Lower lobe of right lung (tissue), 2 donors: ENCODE measurements around the gene ACACB. TPM values are rescaled to one million over a fixed set of nuclear protein-coding genes. Genes with fewer than 3 reads are reported as not detected.

ENCODE experiments used
- ATAC-seq, 2 donors: fragments of 200-7000 bp; cut with Tn5 transposase; one replicate each; pipeline ENCODE4 v1.9.1; 2020 to 2022; ENCODE audit warnings: mild to moderate bottlenecking in 2 of 2, moderate library complexity in 2 of 2
- DNase-seq: peaks from one replicate; pipeline ENCODE4 v3.0.0-alpha.2; 2020
- H3K27ac ChIP-seq: fragments of 200-600 bp; one replicate; pipeline ENCODE4 v1.8.0; 2022
- H3K27me3 ChIP-seq: fragments of 200-600 bp; one replicate; pipeline ENCODE4 v1.8.0; 2022; ENCODE audit warnings: low read depth
- H3K36me3 ChIP-seq: fragments of 200-600 bp; one replicate; pipeline ENCODE4 v1.8.0; 2022; ENCODE audit warnings: mild to moderate bottlenecking
- H3K4me1 ChIP-seq: fragments of 200-600 bp; one replicate; pipeline ENCODE4 v1.8.0; 2022
- H3K4me3 ChIP-seq: fragments of 200-600 bp; one replicate; pipeline ENCODE4 v1.8.0; 2022; ENCODE audit warnings: mild to moderate bottlenecking
- H3K9me3 ChIP-seq: fragments of 200-600 bp; one replicate; pipeline ENCODE4 v1.8.0; 2022
- CTCF ChIP-seq: fragments of 200-600 bp; IDR thresholded peaks from one replicate; pipeline ENCODE4 v1.8.0; 2022; ENCODE audit warnings: antibody characterized with exemption, mild to moderate bottlenecking
- intact Hi-C: fragments of 100-400 bp; cut with DNase I; formaldehyde crosslinking; loops from one replicate; pipeline ENCODE4 v1.11.0; 2022
- total RNA-seq: library from RNA; stranded (reverse); fragmentation: NEBNext Ultra II Directional; extraction: Animal tissue kit (Norgen Biotek cat#: 25700); gene quantifications from one replicate; pipeline ENCODE4 v1.2.1, GENCODE V29; 2021
- donor health status: DM: no; HTN: yes; CAD: no; lungs with severe emphysema.

The ACACB gene
- total RNA-seq, 1 donor from 2014 or later, result 42.5 TPM

DNA sequence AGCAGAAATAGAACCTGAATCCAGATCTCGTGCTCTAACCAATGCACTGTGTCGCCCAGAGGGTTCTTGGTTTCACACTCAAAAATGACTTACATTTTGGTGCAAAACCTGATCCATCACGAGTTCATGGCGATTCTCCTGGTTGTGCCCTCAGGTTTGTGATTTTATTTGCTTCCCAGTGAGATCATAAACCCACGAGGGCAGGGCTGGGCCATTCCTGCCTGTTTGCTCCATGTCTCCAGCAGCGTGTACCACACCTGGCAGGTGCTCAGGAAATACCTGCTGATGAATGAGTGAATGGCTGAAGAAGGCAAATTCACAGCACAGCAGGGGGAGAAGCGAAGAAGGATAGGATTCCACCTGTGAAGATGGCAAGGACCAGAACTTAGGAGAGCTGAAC, 9.4 kb downstream of the ACACB start:
- no peak overlapping the region for H3K4me3 ChIP-seq
- no peaks in the 10 kb centered on the region for H3K9me3 ChIP-seq
- H3K36me3 ChIP-seq, result no peaks in the 10 kb centered on the region
- no peak overlapping the region for H3K27ac ChIP-seq
- intact Hi-C loops, result no loop called here
- DNase-seq, result no peak
- TF ChIP-seq CTCF, result no peak
- ATAC-seq, result no peak
- H3K4me1 ChIP-seq, result no peaks in the 10 kb centered on the region
- H3K27me3 ChIP-seq, result no peaks in the 10 kb centered on the region

DNA sequence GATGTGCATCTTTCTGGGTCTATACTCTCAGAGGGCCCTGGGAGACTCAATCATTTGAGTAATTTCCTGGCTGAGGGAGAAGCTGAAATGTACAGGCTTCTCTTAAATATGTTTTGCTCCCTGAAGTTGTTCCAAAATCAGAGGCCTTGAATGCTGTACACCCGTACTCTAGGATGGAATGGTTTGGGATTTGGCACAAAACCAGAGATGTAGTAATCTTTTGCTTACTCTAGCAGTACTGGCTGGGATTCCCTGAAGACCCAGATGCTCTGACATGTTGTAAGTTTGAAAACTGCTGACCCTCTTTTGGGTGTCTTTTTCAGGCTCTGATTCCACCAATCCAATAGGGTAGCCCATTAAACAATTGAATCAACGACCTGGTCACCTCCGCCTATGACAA, 10.4 kb downstream of the ACACB start:
- intact Hi-C loops, result no loop called here
- ATAC-seq, result no peak
- Histone ChIP-seq H3K4me1 (no peaks in the 10 kb centered on the region), H3K27ac (no peak overlapping the region), H3K4me3 (no peak overlapping the region), H3K27me3 (no peaks in the 10 kb centered on the region), H3K9me3 (no peaks in the 10 kb centered on the region), H3K36me3 (no peaks in the 10 kb centered on the region)
- TF ChIP-seq CTCF, result no peak
- no peak for DNase-seq

DNA sequence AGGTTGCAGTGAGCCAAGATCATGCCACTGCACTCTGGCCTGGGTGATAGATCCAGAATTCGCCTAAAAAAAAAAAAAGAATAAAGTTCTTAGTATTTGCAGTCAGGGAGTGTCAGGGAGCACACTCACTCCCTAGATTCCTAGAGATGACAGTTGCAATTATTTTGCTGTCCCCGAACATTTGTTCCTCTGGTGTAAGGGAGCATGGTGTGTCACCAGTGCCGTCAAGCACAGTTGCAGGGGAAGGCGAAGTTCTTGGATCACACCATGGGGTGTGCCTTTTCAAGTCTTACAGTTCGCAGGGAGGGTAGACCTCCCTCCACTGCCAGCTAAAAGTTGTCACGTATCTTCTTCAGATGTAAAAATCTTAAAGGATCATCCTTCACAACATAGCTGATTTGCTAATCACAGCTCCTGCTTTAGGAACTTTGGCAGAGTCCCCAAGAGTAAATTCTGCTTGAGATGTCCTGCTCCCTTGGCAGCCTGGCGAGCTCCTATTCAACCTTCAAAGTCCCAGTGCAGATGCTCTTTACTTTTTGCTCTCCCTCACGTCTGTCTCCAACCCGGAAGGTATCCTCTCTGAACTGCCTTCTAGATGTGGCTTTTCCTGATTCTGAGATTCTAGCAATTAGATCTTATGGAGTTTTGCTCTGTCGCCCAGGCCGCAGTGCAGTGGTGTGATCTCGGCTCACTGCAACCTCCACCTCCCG, 11.3 kb downstream of the ACACB start:
- no peak for ATAC-seq
- no peak for TF ChIP-seq CTCF
- intact Hi-C loops, result no loop called here

DNA sequence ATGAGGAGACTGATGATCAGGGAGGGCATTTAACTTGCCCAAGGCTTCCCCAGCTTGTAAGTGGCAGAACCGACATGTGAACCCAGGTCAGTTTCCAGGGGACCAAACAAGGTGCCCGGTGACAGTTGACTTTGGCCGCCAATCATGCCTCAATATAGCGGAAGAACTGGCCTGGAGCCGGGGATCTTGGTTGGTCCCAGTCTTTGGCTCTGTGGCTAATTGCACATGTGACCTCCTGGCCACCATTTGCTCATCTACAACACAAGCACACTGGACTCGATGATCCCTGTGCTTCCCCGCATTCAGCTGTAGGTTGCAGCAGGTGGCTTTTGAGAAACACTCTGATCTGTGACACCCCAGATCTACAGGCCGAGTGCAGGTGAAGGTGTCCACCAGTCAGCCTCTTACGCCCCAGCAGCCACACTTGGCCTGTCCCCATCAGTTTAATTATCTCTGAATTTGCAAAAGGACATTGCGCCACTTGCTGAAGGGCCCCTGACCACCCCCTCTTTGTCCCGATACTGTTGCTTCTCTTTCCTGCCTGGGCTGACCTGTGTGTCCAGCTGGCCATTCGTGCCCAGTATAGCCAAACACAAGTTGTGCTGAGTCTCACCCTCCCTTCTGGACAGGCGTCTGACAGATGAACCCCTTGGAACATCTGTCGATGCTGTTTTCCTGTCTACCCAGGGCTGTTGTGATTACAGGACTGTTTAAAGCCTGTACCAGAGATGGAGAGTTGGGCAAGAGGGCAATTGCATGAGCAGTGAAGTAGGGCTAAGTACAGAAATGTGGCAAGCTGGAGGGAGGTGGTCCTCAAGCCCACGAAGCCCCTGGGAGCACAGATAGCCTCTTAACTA, 14.1 kb downstream of the ACACB start:
- Histone ChIP-seq H3K27me3 (no peaks in the 10 kb centered on the region), H3K4me1 (peaks cover 10% of the 10 kb centered on the region), H3K27ac (no peak overlapping the region), H3K9me3 (no peaks in the 10 kb centered on the region), H3K4me3 (no peak overlapping the region), H3K36me3 (no peaks in the 10 kb centered on the region)
- no peak for DNase-seq
- no peak for ATAC-seq
- intact Hi-C loops, result no loop called here
- no peak for TF ChIP-seq CTCF

More for the DNA sequence above, 11.3 kb downstream of the ACACB start:
- Histone ChIP-seq H3K36me3 (no peaks in the 10 kb centered on the region), H3K27me3 (no peaks in the 10 kb centered on the region), H3K4me1 (no peaks in the 10 kb centered on the region), H3K4me3 (no peak overlapping the region), H3K9me3 (no peaks in the 10 kb centered on the region), H3K27ac (no peak overlapping the region)
- DNase-seq, result no peak

- DNase-seq (no peak), ATAC-seq (peak; percentile 37 to 40)
- no peak overlapping the region for H3K4me3 ChIP-seq
- H3K36me3 ChIP-seq, result no peaks in the 10 kb centered on the region
- H3K27me3 ChIP-seq, result no peaks in the 10 kb centered on the region
- TF ChIP-seq CTCF, result no peak
- intact Hi-C loops, result no loop called here
- no peak overlapping the region for H3K27ac ChIP-seq
- peaks cover 10% of the 10 kb centered on the region for H3K4me1 ChIP-seq
- H3K9me3 ChIP-seq, result no peaks in the 10 kb centered on the region
Observed at GRCh38 chr12:109131154-109132050, 15.0 kb downstream of the ACACB start.
